Naive thymus-derived CD8-positive, alpha-beta T cell (primary cell): ENCODE data around the gene UNC5B. TPM values are rescaled to one million over a fixed set of nuclear protein-coding genes. Genes with fewer than 3 reads are reported as not detected.
"Not testable (repeated sequence)": the region's sequence is repeated elsewhere in the genome, so short reads cannot be mapped to it uniquely, and the experiment has no call there.

Source experiments
- ATAC-seq, 2 donors: fragments of 150-1000 bp; cut with Tn5 transposase in 1 of 2; sonication (Bioruptor Pico), chemical (Tn5 transposase) in 1 of 2; 1 replicate in 1 of 2; 2 replicates in 1 of 2; pipeline ENCODE4 v1.10.0; 2021; ENCODE audit warnings: mild to moderate bottlenecking in 2 of 2, moderate library complexity in 2 of 2
- POLR2A ChIA-PET: fragments of 350-600 bp; sonication (Branson Sonifier 250); formaldehyde crosslinking; loops from one replicate; lab custom pipeline; 2021; ENCODE audit warnings: antibody characterized with exemption; lab: Charles Lee
- DNase-seq, 10 donors: peaks; one replicate each; pipeline versions ENCODE4 v3.0.0 to v3.0.0-alpha.2; 2020 to 2022
- H3K27ac Mint-ChIP-seq, 10 donors: one replicate each; pipeline ENCODE4 v1.8.0; 2020 to 2022; ENCODE audit warnings: mild to moderate bottlenecking in 10 of 10, mixed read lengths in 10 of 10, moderate library complexity in 4 of 10, inconsistent platforms in 1 of 10
- H3K27me3 Mint-ChIP-seq, 5 donors: one replicate each; pipeline ENCODE4 v1.8.0; 2021 to 2022; ENCODE audit warnings: mixed read lengths in 5 of 5
- H3K36me3 Mint-ChIP-seq, 3 donors: one replicate each; pipeline ENCODE4 v1.8.0; 2020 to 2022; ENCODE audit warnings: mixed read lengths in 3 of 3, mild to moderate bottlenecking in 2 of 3, inconsistent platforms in 1 of 3
- H3K4me1 Mint-ChIP-seq, 4 donors: one replicate each; pipeline ENCODE4 v1.8.0; 2021 to 2022; ENCODE audit warnings: mixed read lengths in 4 of 4
- H3K4me3 Mint-ChIP-seq, 10 donors: one replicate each; pipeline ENCODE4 v1.8.0; 2020 to 2022; ENCODE audit warnings: mild to moderate bottlenecking in 10 of 10, mixed read lengths in 10 of 10, moderate library complexity in 6 of 10, inconsistent platforms in 1 of 10
- H3K9me3 Mint-ChIP-seq, 9 donors: one replicate each; pipeline ENCODE4 v1.8.0; 2020 to 2022; ENCODE audit warnings: mixed read lengths in 9 of 9, mild to moderate bottlenecking in 3 of 9, inconsistent platforms in 1 of 9, moderate library complexity in 1 of 9
- polyA plus RNA-seq, 3 donors: library from polyadenylated mRNA; unstranded; fragments of 300-500 nt; fragmentation: Illumina TruSeq; gene quantifications; one replicate each; pipeline ENCODE4 v1.2.3, GENCODE V29; 2021
- total RNA-seq, 8 experiments: library from RNA in 2 of 8; stranded (reverse) in 2 of 8; gene quantifications; one replicate each; pipeline ENCODE4 v1.2.3 and lab custom pipeline; 2021 to 2026

UNC5B gene
- total and polyA plus RNA-seq, 5 experiments from 2014 or later, result 0.03 TPM; not detected in 4

DNA sequence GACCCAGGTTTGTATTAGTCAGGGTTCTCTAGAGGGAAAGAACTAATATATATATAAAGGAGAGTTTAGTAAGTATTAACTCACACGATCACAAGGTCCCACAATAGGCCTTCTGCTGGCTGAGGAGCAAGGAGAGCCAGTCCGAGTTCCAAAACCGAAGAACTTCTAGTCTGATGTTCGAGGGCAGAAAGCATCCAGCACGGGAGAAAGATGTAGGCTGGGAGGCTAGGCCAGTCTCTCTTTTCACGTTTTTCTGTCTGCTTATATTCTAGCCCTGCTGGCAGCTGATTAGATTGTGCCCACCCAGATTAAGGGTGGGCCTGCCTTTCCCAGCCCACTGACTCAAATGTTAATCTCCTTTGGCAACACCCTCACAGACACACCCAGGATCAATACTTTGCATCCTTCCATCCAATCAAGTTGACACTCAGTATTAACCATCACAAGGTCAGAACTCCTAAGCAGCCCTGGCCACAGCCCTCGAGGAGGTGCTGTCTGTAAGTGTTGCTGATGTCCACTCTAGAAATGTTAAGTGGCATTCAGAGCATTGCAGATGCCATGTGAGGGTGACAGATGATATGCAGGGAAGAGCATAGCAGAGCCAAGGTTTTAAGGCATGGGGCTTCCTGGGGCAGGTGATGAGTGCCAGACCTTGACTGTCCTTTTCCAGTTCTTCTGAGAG is 7.0 kb downstream of the UNC5B start:
- not testable (repeated sequence) for H3K36me3 Mint-ChIP-seq, H3K27ac Mint-ChIP-seq, H3K9me3 Mint-ChIP-seq, ATAC-seq, DNase-seq
- peak overlapping the region in 1 of 10 donors; percentile 34 for H3K4me3 Mint-ChIP-seq
- H3K4me1 Mint-ChIP-seq, result peaks cover 1 to 17% (median 12%) of the 10 kb centered on the region in 4 donors
- POLR2A ChIA-PET, result interaction anchor here (0.6 kb wide), 1 partner anchor 933 kb away, joined by 6 read pairs; no protein-coding TSS in a partner anchor
- H3K27me3 Mint-ChIP-seq, result peaks cover 9 to 61% (median 27%) of the 10 kb centered on the region in 5 donors

GRCh38 chr10:71219918-71220688 is 7.7 kb downstream of the UNC5B start:
- no peak for ATAC-seq

GRCh38 chr10:71220689-71221540 is 8.5 kb downstream of the UNC5B start:
- no peak for DNase-seq

More at GRCh38 chr10:71219918-71220688, 7.7 kb downstream of the UNC5B start:
- peaks cover 8 to 55% (median 24%) of the 10 kb centered on the region in 5 donors for H3K27me3 Mint-ChIP-seq
- H3K4me1 Mint-ChIP-seq, result peaks cover 0 to 14% (median 11%) of the 10 kb centered on the region in 4 donors
- DNase-seq, result no peak
- peaks cover 0 to 2% (median 0%) of the 10 kb centered on the region in 9 donors for H3K9me3 Mint-ChIP-seq
- POLR2A ChIA-PET, result no interaction called here
- no peaks in the 10 kb centered on the region for H3K36me3 Mint-ChIP-seq
- no peak overlapping the region for H3K27ac Mint-ChIP-seq
- no peak overlapping the region for H3K4me3 Mint-ChIP-seq

DNA sequence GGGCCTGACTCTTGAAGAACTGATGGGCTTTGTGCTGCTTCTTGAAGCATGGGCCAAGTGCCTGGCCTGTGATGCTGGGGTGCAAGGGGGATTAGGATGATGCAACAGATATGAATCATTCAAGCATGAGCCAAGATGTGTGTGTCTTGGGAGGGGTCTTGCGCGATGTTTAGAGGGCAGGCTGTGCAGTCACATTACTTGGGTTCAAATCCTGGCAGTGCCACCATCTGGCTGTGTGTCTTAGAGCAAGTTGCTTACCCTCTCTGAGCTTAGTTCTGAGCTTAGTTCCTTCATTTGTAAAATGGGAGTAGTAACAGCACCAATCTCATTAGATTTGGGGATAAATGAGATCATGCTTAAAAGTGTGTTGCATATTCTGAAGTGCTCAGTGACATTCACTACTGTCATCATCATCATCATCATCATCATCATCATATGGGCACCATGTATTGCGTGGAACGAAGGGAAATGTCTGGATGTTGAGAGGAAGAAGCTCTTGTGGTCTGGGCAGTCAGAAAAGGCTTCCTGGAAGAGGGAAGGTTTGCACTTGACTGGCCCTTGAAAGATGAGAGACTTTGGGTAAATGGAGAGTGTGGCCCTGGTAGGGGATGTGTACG is 9.3 kb downstream of the UNC5B start:
- DNase-seq, result no peak
- Mint-ChIP-seq H3K9me3 (no peaks in the 10 kb centered on the region), H3K27ac (no peak overlapping the region), H3K36me3 (no peaks in the 10 kb centered on the region), H3K4me1 (peaks cover 0 to 9% (median 8%) of the 10 kb centered on the region in 4 donors), H3K4me3 (no peak overlapping the region), H3K27me3 (peaks cover 5 to 39% (median 16%) of the 10 kb centered on the region in 5 donors)
- POLR2A ChIA-PET, result no interaction called here
- ATAC-seq, result no peak

More at GRCh38 chr10:71220689-71221540, 8.5 kb downstream of the UNC5B start:
- H3K36me3 Mint-ChIP-seq, result no peaks in the 10 kb centered on the region
- peaks cover 0 to under 1% (median 0%) of the 10 kb centered on the region in 9 donors for H3K9me3 Mint-ChIP-seq
- POLR2A ChIA-PET, result no interaction called here
- no peak overlapping the region for H3K4me3 Mint-ChIP-seq
- H3K27me3 Mint-ChIP-seq, result peaks cover 5 to 47% (median 20%) of the 10 kb centered on the region in 5 donors
- ATAC-seq, result no peak
- peak overlapping the region in 1 of 10 donors; percentile 18 for H3K27ac Mint-ChIP-seq
- H3K4me1 Mint-ChIP-seq, result peaks cover 0 to 13% (median 9%) of the 10 kb centered on the region in 4 donors

- H3K4me1 Mint-ChIP-seq, result peaks cover 0 to 5% (median 5%) of the 10 kb centered on the region in 4 donors
- no peaks in the 10 kb centered on the region for H3K36me3 Mint-ChIP-seq
- H3K4me3 Mint-ChIP-seq, result no peak overlapping the region
- H3K9me3 Mint-ChIP-seq, result no peaks in the 10 kb centered on the region
- ATAC-seq, result no peak
- POLR2A ChIA-PET, result no interaction called here
- H3K27ac Mint-ChIP-seq, result no peak overlapping the region
- H3K27me3 Mint-ChIP-seq, result peaks cover 6 to 34% (median 16%) of the 10 kb centered on the region in 5 donors
- no peak for DNase-seq
Measured at GRCh38 chr10:71222601-71223346, 10.4 kb downstream of the UNC5B start.

DNA sequence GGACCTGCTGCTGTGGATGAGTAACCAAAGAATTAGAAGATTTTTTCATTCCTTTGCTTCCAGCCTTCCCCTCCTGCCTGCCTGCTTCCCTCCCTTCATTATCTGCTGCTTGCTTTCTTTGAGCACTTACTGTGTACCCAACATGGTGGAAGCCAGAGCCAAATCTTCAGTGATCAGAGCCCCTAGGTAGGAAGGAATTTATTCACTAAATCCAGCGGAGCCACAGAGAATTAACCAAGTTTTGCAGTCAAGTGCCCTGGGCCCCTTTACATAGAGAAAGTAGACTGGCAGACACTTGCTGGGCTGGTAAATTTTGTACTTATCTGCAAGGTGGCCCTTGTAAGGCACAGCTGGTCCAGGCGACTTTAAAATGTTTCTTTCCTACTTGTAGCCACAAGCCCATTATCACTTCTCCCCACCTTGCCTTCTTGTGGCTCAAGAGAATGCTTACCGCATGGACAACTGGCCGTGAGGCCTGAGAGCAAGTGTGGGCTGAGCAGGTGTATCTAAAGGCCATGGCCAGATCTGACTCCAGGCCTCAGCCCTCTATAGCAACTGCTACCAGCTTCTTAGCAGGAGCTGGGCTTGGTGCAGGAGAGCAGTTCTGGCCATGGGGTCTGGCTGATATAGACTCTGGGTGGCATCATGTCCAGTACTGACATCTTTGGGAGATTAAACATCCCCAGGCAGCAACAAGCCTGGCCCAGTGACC is 11.1 kb downstream of the UNC5B start:
- no peaks in the 10 kb centered on the region for H3K36me3 Mint-ChIP-seq
- no peaks in the 10 kb centered on the region for H3K4me1 Mint-ChIP-seq
- H3K4me3 Mint-ChIP-seq, result no peak overlapping the region
- no peak overlapping the region for H3K27ac Mint-ChIP-seq
- DNase-seq (no peak), ATAC-seq (no peak)
- peaks cover 6 to 27% (median 13%) of the 10 kb centered on the region in 5 donors for H3K27me3 Mint-ChIP-seq
- no peaks in the 10 kb centered on the region for H3K9me3 Mint-ChIP-seq
- POLR2A ChIA-PET, result no interaction called here

GRCh38 chr10:71225291-71226058 is 13.1 kb downstream of the UNC5B start:
- no peak overlapping the region for H3K4me3 Mint-ChIP-seq
- H3K4me1 Mint-ChIP-seq, result no peaks in the 10 kb centered on the region
- no peaks in the 10 kb centered on the region for H3K36me3 Mint-ChIP-seq
- POLR2A ChIA-PET, result no interaction called here
- no peak overlapping the region for H3K27ac Mint-ChIP-seq
- peaks cover 0 to 18% (median 9%) of the 10 kb centered on the region in 5 donors for H3K27me3 Mint-ChIP-seq
- ATAC-seq (no peak), DNase-seq (no peak)
- H3K9me3 Mint-ChIP-seq, result no peaks in the 10 kb centered on the region

- DNase-seq (no peak), ATAC-seq (no peak)
- H3K27ac Mint-ChIP-seq, result no peak overlapping the region
- no peak overlapping the region for H3K4me3 Mint-ChIP-seq
- no peaks in the 10 kb centered on the region for H3K36me3 Mint-ChIP-seq
- POLR2A ChIA-PET, result no interaction called here
- H3K27me3 Mint-ChIP-seq, result peaks cover 0 to 7% (median 0%) of the 10 kb centered on the region in 5 donors
- H3K4me1 Mint-ChIP-seq, result peaks cover 0 to 3% (median 0%) of the 10 kb centered on the region in 4 donors
- H3K9me3 Mint-ChIP-seq, result no peaks in the 10 kb centered on the region
Measured at GRCh38 chr10:71228875-71229675, 16.7 kb downstream of the UNC5B start.

GRCh38 chr10:71229726-71230655 is 17.6 kb downstream of the UNC5B start:
- Mint-ChIP-seq H3K9me3 (no peaks in the 10 kb centered on the region), H3K27ac (peak overlapping the region in 1 of 10 donors; percentile 2), H3K27me3 (peaks cover 0 to 7% (median 0%) of the 10 kb centered on the region in 5 donors), H3K36me3 (no peaks in the 10 kb centered on the region), H3K4me3 (no peak overlapping the region), H3K4me1 (peaks cover 0 to 3% (median 0%) of the 10 kb centered on the region in 4 donors)
- POLR2A ChIA-PET, result no interaction called here
- ATAC-seq (no peak), DNase-seq (no peak)
